H1 (cell line): ENCODE measurements around the gene MBP. TPM values are rescaled to one million over a fixed set of nuclear protein-coding genes. Genes with fewer than 3 reads are reported as not detected.
A peak's percentile ranks its signal among the peaks of the same experiment; 100 is the strongest.

ENCODE experiments used
- CTCF ChIA-PET: fragments of 300-600 bp; sonication (Branson Sonifier 250); formaldehyde crosslinking; loops from one replicate; lab custom pipeline; 2021; ENCODE audit not compliant: partially characterized antibody; lab: Charles Lee
- POLR2A ChIA-PET: fragments of 300-600 bp; sonication (Branson Sonifier 250); formaldehyde crosslinking; loops from one replicate; lab custom pipeline; 2021; ENCODE audit warnings: inconsistent platforms; ENCODE audit not compliant: partially characterized antibody; lab: Charles Lee
- DNase-seq, 2 experiments: peaks; one replicate each; pipeline versions ENCODE4 v3.0.0 to v3.0.0-alpha.2; 2010 to 2022; ENCODE audit warnings: low spot score in 2 of 2, low read depth in 1 of 2, mixed read lengths in 1 of 2
- FAIRE-seq: peaks from 2 replicates; lab custom pipeline; 2011; peaks lifted over from hg19 to GRCh38; lab: Jason Lieb, UNC
- H2AFZ ChIP-seq: 2 replicates; pipeline ENCODE4 v1.8.1; 2012; ENCODE audit warnings: low read length, inconsistent platforms
- H2AK5ac ChIP-seq: 2 replicates; pipeline ENCODE4 v1.6.1; 2013; ENCODE audit warnings: low read depth, low read length
- H2BK120ac ChIP-seq: replicated peaks from 2 replicates; pipeline ENCODE3; 2013; ENCODE audit warnings: low read depth, low read length, inconsistent platforms
- H2BK12ac ChIP-seq: 2 replicates; pipeline ENCODE4 v1.6.1; 2013; ENCODE audit warnings: low read depth, low read length
- H2BK15ac ChIP-seq: 2 replicates; pipeline ENCODE4 v1.6.1; 2013; ENCODE audit warnings: low read length
- H2BK20ac ChIP-seq: 2 replicates; pipeline ENCODE4 v1.6.1; 2013; ENCODE audit warnings: low read length
- H2BK5ac ChIP-seq: 2 replicates; pipeline ENCODE4 v1.6.1; 2013; ENCODE audit warnings: low read depth, low read length
- H3K14ac ChIP-seq: 2 replicates; pipeline ENCODE4 v1.6.1; 2013; ENCODE audit warnings: inconsistent platforms; ENCODE audit not compliant: insufficient read length
- H3K18ac ChIP-seq: 2 replicates; pipeline ENCODE4 v1.6.1; 2013; ENCODE audit warnings: low read length; ENCODE audit errors: extremely low read depth
- H3K23ac ChIP-seq: 2 replicates; pipeline ENCODE4 v1.6.1; 2013; ENCODE audit warnings: inconsistent platforms; ENCODE audit not compliant: insufficient read length
- H3K23me2 ChIP-seq: 2 replicates; pipeline ENCODE4 v1.6.1; 2013; ENCODE audit warnings: low read depth, low read length
- H3K27ac ChIP-seq: 2 replicates; pipeline ENCODE4 v1.6.1; 2011; ENCODE audit warnings: low read depth, low read length, inconsistent platforms
- H3K27me3 ChIP-seq, 4 experiments: replicated peaks in 1 of 4; 1 replicate in 1 of 4; 2 replicates in 3 of 4; pipeline versions ENCODE4 v1.6.1 to v1.8.1; 2011 to 2013; ENCODE audit warnings: low read length in 3 of 4, mild to moderate bottlenecking in 3 of 4, inconsistent platforms in 2 of 4, mixed read lengths in 2 of 4, moderate library complexity in 1 of 4; ENCODE audit not compliant: control insufficient read depth in 3 of 4, insufficient read depth in 3 of 4; ENCODE audit errors: extremely low read depth in 1 of 4
- H3K36me3 ChIP-seq, 4 experiments: 2 replicates each; pipeline versions ENCODE4 v1.6.1 to v1.8.1; 2011 to 2013; ENCODE audit warnings: mild to moderate bottlenecking in 4 of 4, low read length in 3 of 4, moderate library complexity in 2 of 4, control low read depth in 1 of 4, inconsistent platforms in 1 of 4; ENCODE audit not compliant: insufficient read depth in 4 of 4, control insufficient read depth in 2 of 4
- H3K4ac ChIP-seq: replicated peaks from 2 replicates; pipeline ENCODE3; 2013; ENCODE audit warnings: low read length, low read depth, mixed read lengths, inconsistent platforms; ENCODE audit not compliant: insufficient read length
- H3K4me1 ChIP-seq, 4 experiments: replicated peaks in 1 of 4; 1 replicate in 1 of 4; 2 replicates in 3 of 4; pipeline versions ENCODE4 v1.6.1 to v1.8.1; 2011 to 2013; ENCODE audit warnings: low read length in 3 of 4, inconsistent platforms in 2 of 4, mixed read lengths in 1 of 4; ENCODE audit not compliant: insufficient read depth in 4 of 4, control insufficient read depth in 3 of 4
- H3K4me2 ChIP-seq, 2 experiments: 2 replicates each; pipeline versions ENCODE4 v1.6.1 to v1.8.1; 2011 to 2013; ENCODE audit warnings: low read depth in 2 of 2, low read length in 2 of 2, control low read depth in 1 of 2, inconsistent platforms in 1 of 2, mild to moderate bottlenecking in 1 of 2; ENCODE audit not compliant: insufficient read depth in 1 of 2
- H3K4me3 ChIP-seq, 4 experiments: fragments of 200-600, 300-600 bp in 1 of 4; sonication (generic), shearing (Covaris generic), sonication (Bioruptor Twin) in 1 of 4; 2 replicates each; pipeline versions ENCODE4 v1.5.1 to v1.8.1; 2011 to 2016; ENCODE audit warnings: low read length in 4 of 4, low read depth in 3 of 4, control low read depth in 2 of 4, inconsistent platforms in 2 of 4, mild to moderate bottlenecking in 2 of 4, mixed read lengths in 1 of 4, moderate library complexity in 1 of 4; ENCODE audit not compliant: insufficient read depth in 2 of 4; ENCODE audit errors: extremely low read depth in 1 of 4
- H3K56ac ChIP-seq: replicated peaks from 2 replicates; pipeline ENCODE3; 2013; ENCODE audit warnings: low read depth, mild to moderate bottlenecking, mixed read lengths, low read length, inconsistent platforms; ENCODE audit not compliant: insufficient read length
- H3K79me1 ChIP-seq: 2 replicates; pipeline ENCODE4 v1.6.1; 2013; ENCODE audit warnings: low read depth, low read length, control low read depth
- H3K79me2 ChIP-seq, 2 experiments: 2 replicates each; pipeline versions ENCODE4 v1.6.1 to v1.8.1; 2012 to 2013; ENCODE audit warnings: low read length in 2 of 2, mild to moderate bottlenecking in 2 of 2, inconsistent platforms in 1 of 2; ENCODE audit not compliant: insufficient read depth in 2 of 2, control insufficient read depth in 1 of 2
- H3K9ac ChIP-seq, 4 experiments: replicated peaks in 1 of 4; 1 replicate in 1 of 4; 2 replicates in 3 of 4; pipeline versions ENCODE4 v1.6.1 to v1.8.1; 2011 to 2013; ENCODE audit warnings: low read depth in 3 of 4, low read length in 3 of 4, control low read depth in 2 of 4, mild to moderate bottlenecking in 2 of 4, moderate library complexity in 2 of 4, inconsistent platforms in 1 of 4; ENCODE audit errors: extremely low read depth in 1 of 4
- H3K9me3 ChIP-seq, 2 experiments: 2 replicates each; pipeline versions ENCODE4 v1.6.1 to v1.8.1; 2012 to 2013; ENCODE audit warnings: mild to moderate bottlenecking in 2 of 2, moderate library complexity in 2 of 2, control low read depth in 1 of 2, inconsistent platforms in 1 of 2, low read depth in 1 of 2, low read length in 1 of 2, mixed read lengths in 1 of 2; ENCODE audit not compliant: insufficient read depth in 2 of 2
- H4K20me1 ChIP-seq, 2 experiments: replicated peaks in 1 of 2; 2 replicates each; pipeline versions ENCODE3 to v1.8.1; 2011 to 2013; ENCODE audit warnings: inconsistent platforms in 2 of 2, low read length in 2 of 2, mild to moderate bottlenecking in 1 of 2; ENCODE audit not compliant: insufficient read depth in 2 of 2, control insufficient read depth in 1 of 2
- H4K5ac ChIP-seq: 2 replicates; pipeline ENCODE4 v1.6.1; 2013; ENCODE audit warnings: low read length, low read depth, mixed read lengths, inconsistent platforms; ENCODE audit not compliant: insufficient read length
- H4K8ac ChIP-seq: 2 replicates; pipeline ENCODE4 v1.8.0; 2013; ENCODE audit warnings: mild to moderate bottlenecking, moderate library complexity, low read length, inconsistent platforms; ENCODE audit not compliant: insufficient read depth; ENCODE audit errors: extremely low read depth
- H4K91ac ChIP-seq: replicated peaks from 2 replicates; pipeline ENCODE3; 2013; ENCODE audit warnings: low read length, mixed read lengths, inconsistent platforms; ENCODE audit not compliant: insufficient read length
- BACH1 ChIP-seq: IDR thresholded peaks from 2 replicates; pipeline ENCODE4 v1.6.1; 2012; ENCODE audit warnings: low read length, improper control_type of control experiment
- CBX8 ChIP-seq: fragments of 300-800, 300-1000 bp; sonication (generic); IDR thresholded peaks from 2 replicates; pipeline ENCODE4 v1.7.1; 2016; ENCODE audit warnings: low read depth, low read length, borderline replicate concordance
- CHD1 ChIP-seq: IDR thresholded peaks from 2 replicates; pipeline ENCODE4 v1.6.1; 2012; ENCODE audit warnings: low read depth, low read length, improper control_type of control experiment
- EGR1 ChIP-seq: IDR thresholded peaks from 2 replicates; pipeline ENCODE4 v1.6.1; 2011; ENCODE audit warnings: low read depth, low read length, borderline replicate concordance
- JUND ChIP-seq: IDR thresholded peaks from 2 replicates; pipeline ENCODE4 v1.6.1; 2011; ENCODE audit warnings: mild to moderate bottlenecking, improper control_type of control experiment, low read length
- MAFK ChIP-seq: IDR thresholded peaks from 2 replicates; pipeline ENCODE4 v1.6.1; 2012; ENCODE audit warnings: low read depth, mild to moderate bottlenecking, improper control_type of control experiment, low read length
- MAX ChIP-seq: IDR thresholded peaks from 2 replicates; pipeline ENCODE4 v1.6.1; 2012; ENCODE audit warnings: inconsistent platforms
- NRF1 ChIP-seq: IDR thresholded peaks from 2 replicates; pipeline ENCODE4 v1.6.1; 2011; ENCODE audit warnings: mild to moderate bottlenecking, low read depth, low read length, improper control_type of control experiment
- PHF8 ChIP-seq: fragments of 200-600 bp; sonication (generic); conservative IDR thresholded peaks from 2 replicates; pipeline ENCODE4 v1.7.1; 2012; ENCODE audit warnings: low read depth, mild to moderate bottlenecking, inconsistent platforms, low read length, moderate library complexity
- SAP30 ChIP-seq: fragments of 300-600 bp; sonication (generic); IDR thresholded peaks from 2 replicates; pipeline ENCODE4 v1.7.1; 2012; ENCODE audit warnings: low read length, moderate library complexity, mild to moderate bottlenecking, inconsistent platforms; ENCODE audit not compliant: insufficient read depth, insufficient replicate concordance
- WGBS, 2 experiments: shearing (Covaris generic) in 1 of 2; methylation state at CpG; one replicate each; pipeline versions ENCODE4 v1.1.6 to v1.1.7; 2013 to 2015; ENCODE audit warnings: low lambda C conversion rate in 2 of 2, mixed read lengths in 2 of 2, inconsistent platforms in 1 of 2, low coverage in 1 of 2, missing lambda C conversion rate in 1 of 2; ENCODE audit not compliant: insufficient replicate concordance in 2 of 2, insufficient coverage in 1 of 2, insufficient read length in 1 of 2; ENCODE audit errors: extremely low coverage in 1 of 2, missing lambda C conversion rate in 1 of 2; 5-methylcytosine and 5-hydroxymethylcytosine counted together
- polyA plus RNA-seq, 7 experiments: library from polyadenylated mRNA; depleted of rRNA in 3 of 7; stranded (reverse) in 5 of 7; unstranded in 2 of 7; fragments of >200 nt in 5 of 7; fragments of 200-250 nt in 2 of 7; gene quantifications; 1 replicate in 5 of 7; 2 replicates in 1 of 7; 4 replicates in 1 of 7; pipeline versions ENCODE4 v1.2.1 to v1.2.3, GENCODE V29; 2011 to 2013; ENCODE audit warnings: missing spikeins in 2 of 7, mixed read lengths in 2 of 7
- total RNA-seq: library from RNA; stranded (reverse); fragmentation: NEBNext Ultra II Directional; extraction: Animal tissue kit (Norgen Biotek cat#: 25700); gene quantifications from 2 replicates; pipeline ENCODE4 v1.2.1, GENCODE V29; 2021

MBP gene
- total and polyA plus RNA-seq, 2 of the 8 experiments (the other 6 are each of a cell fraction or from before 2014, with no cell fraction given): 7.7 to 19.2 TPM

GRCh38 chr18:76952747-76953146 is 179.8 kb downstream of the MBP start:
- Histone ChIP-seq H3K14ac (no peak overlapping the region), H3K56ac (no peak overlapping the region), H3K18ac (no peak overlapping the region), H2BK15ac (no peak overlapping the region), H3K79me1 (no peaks in the 10 kb centered on the region), H2BK12ac (no peak overlapping the region), H2BK120ac (no peak overlapping the region), H2BK20ac (no peak overlapping the region), H4K5ac (no peak overlapping the region), H3K9ac (no peak overlapping the region), H4K8ac (peak overlapping the region; percentile 72; the same call in 1 of the 2 replicates), H4K20me1 (peaks cover 0 to 4% of the 10 kb centered on the region in 2 experiments), H2AK5ac (no peak overlapping the region), H4K91ac (no peak overlapping the region), H3K79me2 (no peaks in the 10 kb centered on the region), H3K4me1 (0 out of 7 replicates have a peak, but pooled peaks cover 0 to 2% (median 0%) of the 10 kb centered on the region in 4 experiments), H3K4ac (no peak overlapping the region), H3K9me3 (no peaks in the 10 kb centered on the region), H3K27ac (no peak overlapping the region), H2BK5ac (no peak overlapping the region), H2AFZ (no peak overlapping the region), H3K27me3 (no peaks in the 10 kb centered on the region), H3K23me2 (no peaks in the 10 kb centered on the region), H3K4me2 (no peak overlapping the region), H3K36me3 (peaks cover 0 to 9% (median 2%) of the 10 kb centered on the region in 4 experiments; a peak in 5 of 8 replicates), H3K23ac (no peak overlapping the region), H3K4me3 (no peak overlapping the region)
- DNase-seq (no peak), FAIRE-seq (no peak)
- ChIA-PET POLR2A (interaction anchor here (1.7 kb wide), 1 partner anchor 12 kb away, joined by 3 read pairs; no protein-coding TSS in a partner anchor), CTCF (interaction anchor here (0.9 to 3.3 kb wide), 5 partner anchors 9 to 109 kb away, joined by 3 to 24 read pairs (median 4); no protein-coding TSS in a partner anchor)
- WGBS, 2 experiments: 85% methylated on average over 4 of the region's 4 CpGs; no CpG with 5 or more reads in 1 of the 2 experiments
- no peak for TF ChIP-seq CBX8
- TF ChIP-seq NRF1: no peak
- TF ChIP-seq BACH1: no peak
- TF ChIP-seq MAFK: no peak
- TF ChIP-seq PHF8: no peak
- no peak for TF ChIP-seq MAX
- no peak for TF ChIP-seq SAP30
- TF ChIP-seq EGR1: no peak
- no peak for TF ChIP-seq CHD1
- TF ChIP-seq JUND: no peak
